Measurements from ENCODE around the gene PXK.

- no peak for TF ChIP-seq EZH2 (IDR thresholded peaks at IDR 0.05)
- TF ChIP-seq, protein P1, sequence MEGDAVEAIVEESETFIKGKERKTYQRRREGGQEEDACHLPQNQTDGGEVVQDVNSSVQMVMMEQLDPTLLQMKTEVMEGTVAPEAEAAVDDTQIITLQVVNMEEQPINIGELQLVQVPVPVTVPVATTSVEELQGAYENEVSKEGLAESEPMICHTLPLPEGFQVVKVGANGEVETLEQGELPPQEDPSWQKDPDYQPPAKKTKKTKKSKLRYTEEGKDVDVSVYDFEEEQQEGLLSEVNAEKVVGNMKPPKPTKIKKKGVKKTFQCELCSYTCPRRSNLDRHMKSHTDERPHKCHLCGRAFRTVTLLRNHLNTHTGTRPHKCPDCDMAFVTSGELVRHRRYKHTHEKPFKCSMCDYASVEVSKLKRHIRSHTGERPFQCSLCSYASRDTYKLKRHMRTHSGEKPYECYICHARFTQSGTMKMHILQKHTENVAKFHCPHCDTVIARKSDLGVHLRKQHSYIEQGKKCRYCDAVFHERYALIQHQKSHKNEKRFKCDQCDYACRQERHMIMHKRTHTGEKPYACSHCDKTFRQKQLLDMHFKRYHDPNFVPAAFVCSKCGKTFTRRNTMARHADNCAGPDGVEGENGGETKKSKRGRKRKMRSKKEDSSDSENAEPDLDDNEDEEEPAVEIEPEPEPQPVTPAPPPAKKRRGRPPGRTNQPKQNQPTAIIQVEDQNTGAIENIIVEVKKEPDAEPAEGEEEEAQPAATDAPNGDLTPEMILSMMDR (IDR thresholded peaks at IDR 0.05) = no peak
- no peak for TF ChIP-seq EZH2phosphoT487 (IDR thresholded peaks at IDR 0.05)
Observed at GRCh38 chr3:58358092-58358491, 25.4 kb downstream of the PXK start.
